HEK293 (cell line): Measurements from ENCODE around the gene TAF1.
A peak's percentile ranks its signal among the peaks of the same experiment; 100 is the strongest.
"Not testable (repeated sequence)": the region's sequence is repeated elsewhere in the genome, so short reads cannot be mapped to it uniquely, and the experiment has no call there.

Experiments
- CTCF ChIA-PET: fragments of 350-600 bp; formaldehyde crosslinking; extraction: SDS; loops from one replicate; lab custom pipeline; 2021; ENCODE audit warnings: antibody characterized with exemption; lab: Yijun Ruan, JAX
- POLR2A ChIA-PET: fragments of 300-600 bp; formaldehyde crosslinking; extraction: SDS; loops from one replicate; lab custom pipeline; 2020; ENCODE audit warnings: antibody characterized with exemption, inconsistent platforms; lab: Yijun Ruan, JAX
- H3K27ac ChIP-seq: fragments of 200-500 bp; sonication (Bioruptor generic); 2 replicates; pipeline ENCODE4 v1.5.1; 2014; ENCODE audit warnings: low read depth, low read length, control low read depth, inconsistent platforms; ENCODE audit errors: extremely low read depth
- H3K36me3 ChIP-seq, 2 experiments: fragments of 200-500 bp in 1 of 2; sonication (Bioruptor generic) in 1 of 2; 1 replicate in 1 of 2; 2 replicates in 1 of 2; pipeline ENCODE4 v1.5.1; 2014 to 2017; ENCODE audit warnings: inconsistent platforms in 2 of 2, low read length in 2 of 2; ENCODE audit not compliant: control insufficient read depth in 2 of 2, insufficient read depth in 1 of 2
- H3K4me1 ChIP-seq: fragments of 200-500 bp; sonication (Bioruptor generic); 2 replicates; pipeline ENCODE4 v1.5.1; 2014; ENCODE audit warnings: mild to moderate bottlenecking, low read length, inconsistent platforms; ENCODE audit not compliant: control insufficient read depth, insufficient read depth
- H3K4me3 ChIP-seq: 2 replicates; pipeline ENCODE4 v1.5.1; 2011; ENCODE audit warnings: low read depth, mild to moderate bottlenecking, control low read depth, low read length, moderate library complexity
- H3K9me3 ChIP-seq: fragments of 200-500 bp; sonication (Bioruptor generic); 2 replicates; pipeline ENCODE4 v1.5.1; 2014; ENCODE audit warnings: low read depth, low read length, inconsistent platforms; ENCODE audit not compliant: control insufficient read depth, insufficient read depth
- HOXD13 ChIP-seq: sonication (generic); formaldehyde crosslinking; IDR thresholded peaks from 2 replicates; pipeline ENCODE4 v1.8.0; 2022; ENCODE audit warnings: missing genetic modification reagents, borderline replicate concordance
- ZBTB21 ChIP-seq: fragments of 450-650 bp; formaldehyde crosslinking; IDR thresholded peaks from 2 replicates; pipeline ENCODE4 v1.5.1; 2017; ENCODE audit warnings: missing biosample characterization, missing genetic modification characterization
- ZFP41 ChIP-seq: fragments of 450-650 bp; formaldehyde crosslinking; IDR thresholded peaks from 2 replicates; pipeline ENCODE4 v1.5.1; 2016; ENCODE audit warnings: missing biosample characterization, missing genetic modification characterization, borderline replicate concordance
- ZNF202 ChIP-seq: fragments of 450-650 bp; formaldehyde crosslinking; IDR thresholded peaks from 2 replicates; pipeline ENCODE4 v1.5.1; 2016; ENCODE audit warnings: missing biosample characterization, missing genetic modification characterization, borderline replicate concordance
- ZNF571 ChIP-seq: fragments of 450-650 bp; formaldehyde crosslinking; IDR thresholded peaks from 2 replicates; pipeline ENCODE4 v1.5.0; 2017; ENCODE audit warnings: missing biosample characterization, missing genetic modification characterization
- ZNF626 ChIP-seq: fragments of 450-650 bp; sonication (Bioruptor Pico); formaldehyde crosslinking; IDR thresholded peaks from 2 replicates; pipeline ENCODE4 v1.5.1; 2018; ENCODE audit warnings: missing biosample characterization, missing genetic modification characterization, inconsistent platforms
- ZNF654 ChIP-seq: fragments of 450-650 bp; formaldehyde crosslinking; IDR thresholded peaks from 2 replicates; pipeline ENCODE4 v1.5.1; 2016; ENCODE audit warnings: low read depth, missing biosample characterization, missing genetic modification characterization
- ZNF664 ChIP-seq: fragments of 450-650 bp; formaldehyde crosslinking; IDR thresholded peaks from 2 replicates; pipeline ENCODE4 v1.5.1; 2016; ENCODE audit warnings: missing biosample characterization, missing genetic modification characterization
- ZNF707 ChIP-seq: fragments of 450-650 bp; formaldehyde crosslinking; IDR thresholded peaks from 2 replicates; pipeline ENCODE4 v1.5.1; 2016; ENCODE audit warnings: missing biosample characterization, missing genetic modification characterization
- TF ChIP-seq, protein P1 (sequence below): fragments of 450-650 bp; formaldehyde crosslinking; IDR thresholded peaks from 2 replicates; pipeline ENCODE4 v1.5.1; 2016; ENCODE audit warnings: missing biosample characterization, missing genetic modification characterization
- TF ChIP-seq, protein P2 (sequence below): fragments of 450-650 bp; formaldehyde crosslinking; IDR thresholded peaks from 2 replicates; pipeline ENCODE4 v1.5.1; 2017; ENCODE audit warnings: missing biosample characterization, missing genetic modification characterization
- TF ChIP-seq, protein P3 (sequence below): fragments of 450-650 bp; formaldehyde crosslinking; IDR thresholded peaks from 2 replicates; pipeline ENCODE4 v1.5.1; 2016; ENCODE audit warnings: missing biosample characterization, missing genetic modification characterization
- TF ChIP-seq, protein P4 (sequence below): fragments of 450-650 bp; formaldehyde crosslinking; IDR thresholded peaks from 2 replicates; pipeline ENCODE4 v1.5.1; 2016; ENCODE audit warnings: missing biosample characterization, missing genetic modification characterization, low read depth
- TF ChIP-seq, protein P5 (sequence below): fragments of 450-650 bp; formaldehyde crosslinking; IDR thresholded peaks from 2 replicates; pipeline ENCODE4 v1.5.1; 2016; ENCODE audit warnings: missing biosample characterization, missing genetic modification characterization
- TF ChIP-seq, protein P6 (sequence below): fragments of 450-650 bp; formaldehyde crosslinking; IDR thresholded peaks from 2 replicates; pipeline ENCODE4 v1.5.1; 2016; ENCODE audit warnings: missing biosample characterization, missing genetic modification characterization

The TAF1 gene

GRCh38 chrX:71349867-71350266 lies 16.3 kb upstream of the TAF1 start:
- H3K9me3 ChIP-seq = not testable (repeated sequence)
- TF ChIP-seq ZNF654 (tag by site-specific recombination) = 0 out of 2 replicates have a peak, but pooled peaks have one; percentile 15
- TF ChIP-seq, all 188 proteins: peak for 1; not testable (repeated sequence) for 187
- H3K4me3 ChIP-seq, H3K4me1 ChIP-seq, POLR2A ChIA-PET, H3K36me3 ChIP-seq, H3K27ac ChIP-seq: not testable (repeated sequence)
- CTCF ChIA-PET = interaction anchor here (0.6 kb wide), 1 partner anchor 1469 kb away, joined by 3 read pairs; no protein-coding TSS in a partner anchor

GRCh38 chrX:71352439-71352838 lies 13.7 kb upstream of the TAF1 start:
- H3K4me1 ChIP-seq, H3K9me3 ChIP-seq, H3K36me3 ChIP-seq, POLR2A ChIA-PET, H3K27ac ChIP-seq, CTCF ChIA-PET, H3K4me3 ChIP-seq: not testable (repeated sequence)

GRCh38 chrX:71364221-71364620 lies 1.9 kb upstream of the TAF1 start:
- CTCF ChIA-PET = no interaction called here
- Histone ChIP-seq H3K4me1 (0 out of 2 replicates have a peak, but pooled peaks cover 2% of the 10 kb centered on the region), H3K27ac (no peak overlapping the region), H3K36me3 (peaks cover 4 to 7% of the 10 kb centered on the region in 2 experiments; a peak in 2 of 3 replicates), H3K9me3 (no peaks in the 10 kb centered on the region; the same call in none of the 2 replicates), H3K4me3 (no peak overlapping the region)
- TF ChIP-seq, protein P1, sequence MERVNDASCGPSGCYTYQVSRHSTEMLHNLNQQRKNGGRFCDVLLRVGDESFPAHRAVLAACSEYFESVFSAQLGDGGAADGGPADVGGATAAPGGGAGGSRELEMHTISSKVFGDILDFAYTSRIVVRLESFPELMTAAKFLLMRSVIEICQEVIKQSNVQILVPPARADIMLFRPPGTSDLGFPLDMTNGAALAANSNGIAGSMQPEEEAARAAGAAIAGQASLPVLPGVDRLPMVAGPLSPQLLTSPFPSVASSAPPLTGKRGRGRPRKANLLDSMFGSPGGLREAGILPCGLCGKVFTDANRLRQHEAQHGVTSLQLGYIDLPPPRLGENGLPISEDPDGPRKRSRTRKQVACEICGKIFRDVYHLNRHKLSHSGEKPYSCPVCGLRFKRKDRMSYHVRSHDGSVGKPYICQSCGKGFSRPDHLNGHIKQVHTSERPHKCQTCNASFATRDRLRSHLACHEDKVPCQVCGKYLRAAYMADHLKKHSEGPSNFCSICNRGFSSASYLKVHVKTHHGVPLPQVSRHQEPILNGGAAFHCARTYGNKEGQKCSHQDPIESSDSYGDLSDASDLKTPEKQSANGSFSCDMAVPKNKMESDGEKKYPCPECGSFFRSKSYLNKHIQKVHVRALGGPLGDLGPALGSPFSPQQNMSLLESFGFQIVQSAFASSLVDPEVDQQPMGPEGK = no peak
- no peak for TF ChIP-seq ZFP41
- TF ChIP-seq, protein P2, sequence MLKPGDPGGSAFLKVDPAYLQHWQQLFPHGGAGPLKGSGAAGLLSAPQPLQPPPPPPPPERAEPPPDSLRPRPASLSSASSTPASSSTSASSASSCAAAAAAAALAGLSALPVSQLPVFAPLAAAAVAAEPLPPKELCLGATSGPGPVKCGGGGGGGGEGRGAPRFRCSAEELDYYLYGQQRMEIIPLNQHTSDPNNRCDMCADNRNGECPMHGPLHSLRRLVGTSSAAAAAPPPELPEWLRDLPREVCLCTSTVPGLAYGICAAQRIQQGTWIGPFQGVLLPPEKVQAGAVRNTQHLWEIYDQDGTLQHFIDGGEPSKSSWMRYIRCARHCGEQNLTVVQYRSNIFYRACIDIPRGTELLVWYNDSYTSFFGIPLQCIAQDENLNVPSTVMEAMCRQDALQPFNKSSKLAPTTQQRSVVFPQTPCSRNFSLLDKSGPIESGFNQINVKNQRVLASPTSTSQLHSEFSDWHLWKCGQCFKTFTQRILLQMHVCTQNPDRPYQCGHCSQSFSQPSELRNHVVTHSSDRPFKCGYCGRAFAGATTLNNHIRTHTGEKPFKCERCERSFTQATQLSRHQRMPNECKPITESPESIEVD = no peak
- TF ChIP-seq ZNF202 = no peak
- TF ChIP-seq ZNF664 (tag by site-specific recombination) = no peak
- TF ChIP-seq, protein P3, sequence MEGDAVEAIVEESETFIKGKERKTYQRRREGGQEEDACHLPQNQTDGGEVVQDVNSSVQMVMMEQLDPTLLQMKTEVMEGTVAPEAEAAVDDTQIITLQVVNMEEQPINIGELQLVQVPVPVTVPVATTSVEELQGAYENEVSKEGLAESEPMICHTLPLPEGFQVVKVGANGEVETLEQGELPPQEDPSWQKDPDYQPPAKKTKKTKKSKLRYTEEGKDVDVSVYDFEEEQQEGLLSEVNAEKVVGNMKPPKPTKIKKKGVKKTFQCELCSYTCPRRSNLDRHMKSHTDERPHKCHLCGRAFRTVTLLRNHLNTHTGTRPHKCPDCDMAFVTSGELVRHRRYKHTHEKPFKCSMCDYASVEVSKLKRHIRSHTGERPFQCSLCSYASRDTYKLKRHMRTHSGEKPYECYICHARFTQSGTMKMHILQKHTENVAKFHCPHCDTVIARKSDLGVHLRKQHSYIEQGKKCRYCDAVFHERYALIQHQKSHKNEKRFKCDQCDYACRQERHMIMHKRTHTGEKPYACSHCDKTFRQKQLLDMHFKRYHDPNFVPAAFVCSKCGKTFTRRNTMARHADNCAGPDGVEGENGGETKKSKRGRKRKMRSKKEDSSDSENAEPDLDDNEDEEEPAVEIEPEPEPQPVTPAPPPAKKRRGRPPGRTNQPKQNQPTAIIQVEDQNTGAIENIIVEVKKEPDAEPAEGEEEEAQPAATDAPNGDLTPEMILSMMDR = no peak
- no peak for TF ChIP-seq ZNF571 (tag by site-specific recombination)
- TF ChIP-seq ZNF707 (tag by site-specific recombination) = no peak
- no peak for TF ChIP-seq ZBTB21 (tag by site-specific recombination)
- TF ChIP-seq, protein P4, sequence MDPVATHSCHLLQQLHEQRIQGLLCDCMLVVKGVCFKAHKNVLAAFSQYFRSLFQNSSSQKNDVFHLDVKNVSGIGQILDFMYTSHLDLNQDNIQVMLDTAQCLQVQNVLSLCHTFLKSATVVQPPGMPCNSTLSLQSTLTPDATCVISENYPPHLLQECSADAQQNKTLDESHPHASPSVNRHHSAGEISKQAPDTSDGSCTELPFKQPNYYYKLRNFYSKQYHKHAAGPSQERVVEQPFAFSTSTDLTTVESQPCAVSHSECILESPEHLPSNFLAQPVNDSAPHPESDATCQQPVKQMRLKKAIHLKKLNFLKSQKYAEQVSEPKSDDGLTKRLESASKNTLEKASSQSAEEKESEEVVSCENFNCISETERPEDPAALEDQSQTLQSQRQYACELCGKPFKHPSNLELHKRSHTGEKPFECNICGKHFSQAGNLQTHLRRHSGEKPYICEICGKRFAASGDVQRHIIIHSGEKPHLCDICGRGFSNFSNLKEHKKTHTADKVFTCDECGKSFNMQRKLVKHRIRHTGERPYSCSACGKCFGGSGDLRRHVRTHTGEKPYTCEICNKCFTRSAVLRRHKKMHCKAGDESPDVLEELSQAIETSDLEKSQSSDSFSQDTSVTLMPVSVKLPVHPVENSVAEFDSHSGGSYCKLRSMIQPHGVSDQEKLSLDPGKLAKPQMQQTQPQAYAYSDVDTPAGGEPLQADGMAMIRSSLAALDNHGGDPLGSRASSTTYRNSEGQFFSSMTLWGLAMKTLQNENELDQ (tag by site-specific recombination) = no peak
- TF ChIP-seq ZNF626 = no peak
- TF ChIP-seq HOXD13 = no peak
- TF ChIP-seq, protein P5, sequence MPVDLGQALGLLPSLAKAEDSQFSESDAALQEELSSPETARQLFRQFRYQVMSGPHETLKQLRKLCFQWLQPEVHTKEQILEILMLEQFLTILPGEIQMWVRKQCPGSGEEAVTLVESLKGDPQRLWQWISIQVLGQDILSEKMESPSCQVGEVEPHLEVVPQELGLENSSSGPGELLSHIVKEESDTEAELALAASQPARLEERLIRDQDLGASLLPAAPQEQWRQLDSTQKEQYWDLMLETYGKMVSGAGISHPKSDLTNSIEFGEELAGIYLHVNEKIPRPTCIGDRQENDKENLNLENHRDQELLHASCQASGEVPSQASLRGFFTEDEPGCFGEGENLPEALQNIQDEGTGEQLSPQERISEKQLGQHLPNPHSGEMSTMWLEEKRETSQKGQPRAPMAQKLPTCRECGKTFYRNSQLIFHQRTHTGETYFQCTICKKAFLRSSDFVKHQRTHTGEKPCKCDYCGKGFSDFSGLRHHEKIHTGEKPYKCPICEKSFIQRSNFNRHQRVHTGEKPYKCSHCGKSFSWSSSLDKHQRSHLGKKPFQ = no peak
- TF ChIP-seq, protein P6, sequence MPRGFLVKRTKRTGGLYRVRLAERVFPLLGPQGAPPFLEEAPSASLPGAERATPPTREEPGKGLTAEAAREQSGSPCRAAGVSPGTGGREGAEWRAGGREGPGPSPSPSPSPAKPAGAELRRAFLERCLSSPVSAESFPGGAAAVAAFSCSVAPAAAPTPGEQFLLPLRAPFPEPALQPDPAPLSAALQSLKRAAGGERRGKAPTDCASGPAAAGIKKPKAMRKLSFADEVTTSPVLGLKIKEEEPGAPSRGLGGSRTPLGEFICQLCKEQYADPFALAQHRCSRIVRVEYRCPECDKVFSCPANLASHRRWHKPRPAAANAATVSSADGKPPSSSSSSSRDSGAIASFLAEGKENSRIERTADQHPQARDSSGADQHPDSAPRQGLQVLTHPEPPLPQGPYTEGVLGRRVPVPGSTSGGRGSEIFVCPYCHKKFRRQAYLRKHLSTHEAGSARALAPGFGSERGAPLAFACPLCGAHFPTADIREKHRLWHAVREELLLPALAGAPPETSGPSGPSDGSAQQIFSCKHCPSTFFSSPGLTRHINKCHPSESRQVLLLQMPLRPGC (tag by site-specific recombination) = no peak
- POLR2A ChIA-PET = no interaction called here
